ENCODE data around the gene KAZN.

DNA sequence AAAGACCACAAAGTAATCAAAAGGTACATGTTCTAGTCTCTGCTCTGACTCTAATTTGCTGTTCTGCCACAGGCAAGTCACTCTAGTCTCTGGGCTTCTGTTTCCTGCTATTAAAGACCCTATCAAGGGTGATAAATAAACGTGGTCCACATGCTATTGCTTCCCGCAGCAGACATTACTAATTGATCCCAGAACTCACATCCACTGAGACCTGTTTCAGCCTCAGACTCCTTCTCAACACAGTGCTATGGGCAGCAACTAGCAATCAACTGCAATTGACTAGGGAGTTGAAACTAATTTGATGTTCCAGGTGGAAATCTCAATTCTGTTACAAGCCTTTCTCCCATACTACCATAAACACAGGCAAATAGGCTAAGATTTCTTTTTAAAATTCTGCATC, 150.5 kb downstream of the KAZN start:
- TF ChIP-seq, protein P1, sequence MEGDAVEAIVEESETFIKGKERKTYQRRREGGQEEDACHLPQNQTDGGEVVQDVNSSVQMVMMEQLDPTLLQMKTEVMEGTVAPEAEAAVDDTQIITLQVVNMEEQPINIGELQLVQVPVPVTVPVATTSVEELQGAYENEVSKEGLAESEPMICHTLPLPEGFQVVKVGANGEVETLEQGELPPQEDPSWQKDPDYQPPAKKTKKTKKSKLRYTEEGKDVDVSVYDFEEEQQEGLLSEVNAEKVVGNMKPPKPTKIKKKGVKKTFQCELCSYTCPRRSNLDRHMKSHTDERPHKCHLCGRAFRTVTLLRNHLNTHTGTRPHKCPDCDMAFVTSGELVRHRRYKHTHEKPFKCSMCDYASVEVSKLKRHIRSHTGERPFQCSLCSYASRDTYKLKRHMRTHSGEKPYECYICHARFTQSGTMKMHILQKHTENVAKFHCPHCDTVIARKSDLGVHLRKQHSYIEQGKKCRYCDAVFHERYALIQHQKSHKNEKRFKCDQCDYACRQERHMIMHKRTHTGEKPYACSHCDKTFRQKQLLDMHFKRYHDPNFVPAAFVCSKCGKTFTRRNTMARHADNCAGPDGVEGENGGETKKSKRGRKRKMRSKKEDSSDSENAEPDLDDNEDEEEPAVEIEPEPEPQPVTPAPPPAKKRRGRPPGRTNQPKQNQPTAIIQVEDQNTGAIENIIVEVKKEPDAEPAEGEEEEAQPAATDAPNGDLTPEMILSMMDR (IDR thresholded peaks at IDR 0.05): no peak
- TF ChIP-seq POLR2A (IDR thresholded peaks at IDR 0.05): no peak
